Brain microvascular endothelial cell (primary cell): ENCODE results near the gene SLC66A2.

Experiments
- DNase-seq: peaks from one replicate; pipeline ENCODE4 v3.0.0-alpha.2; 2020
- H3K27ac ChIP-seq: fragments of 250-450 bp; sonication (Bioruptor Pico); 2 replicates; pipeline ENCODE4 v1.5.1; 2020; ENCODE audit warnings: mild to moderate bottlenecking, moderate library complexity
- H3K27me3 ChIP-seq: fragments of 250-450 bp; sonication (Bioruptor Pico); replicated peaks from 2 replicates; pipeline ENCODE4 v1.5.1; 2020; ENCODE audit warnings: mild to moderate bottlenecking
- H3K36me3 ChIP-seq: fragments of 250-450 bp; sonication (Bioruptor Pico); replicated peaks from 2 replicates; pipeline ENCODE4 v1.5.1; 2020; ENCODE audit warnings: mild to moderate bottlenecking
- H3K4me3 ChIP-seq: 2 replicates; pipeline ENCODE4 v1.5.1; 2011; ENCODE audit warnings: low read depth, mild to moderate bottlenecking, control low read depth, low read length, moderate library complexity
- in situ Hi-C: cut with HindIII; loops from 2 replicates; pipeline ENCODE4 v1.10.0; 2017; ENCODE audit warnings: low sequenced_read_pairs, low pct_ligation_motif_present
- TF ChIP-seq, protein P1 (sequence below): IDR thresholded peaks from 2 replicates; pipeline ENCODE4 v1.5.1; 2011; ENCODE audit warnings: low read depth, mild to moderate bottlenecking, moderate library complexity, low read length, control low read depth, inconsistent platforms; ENCODE audit errors: missing control alignments

Gene SLC66A2

DNA sequence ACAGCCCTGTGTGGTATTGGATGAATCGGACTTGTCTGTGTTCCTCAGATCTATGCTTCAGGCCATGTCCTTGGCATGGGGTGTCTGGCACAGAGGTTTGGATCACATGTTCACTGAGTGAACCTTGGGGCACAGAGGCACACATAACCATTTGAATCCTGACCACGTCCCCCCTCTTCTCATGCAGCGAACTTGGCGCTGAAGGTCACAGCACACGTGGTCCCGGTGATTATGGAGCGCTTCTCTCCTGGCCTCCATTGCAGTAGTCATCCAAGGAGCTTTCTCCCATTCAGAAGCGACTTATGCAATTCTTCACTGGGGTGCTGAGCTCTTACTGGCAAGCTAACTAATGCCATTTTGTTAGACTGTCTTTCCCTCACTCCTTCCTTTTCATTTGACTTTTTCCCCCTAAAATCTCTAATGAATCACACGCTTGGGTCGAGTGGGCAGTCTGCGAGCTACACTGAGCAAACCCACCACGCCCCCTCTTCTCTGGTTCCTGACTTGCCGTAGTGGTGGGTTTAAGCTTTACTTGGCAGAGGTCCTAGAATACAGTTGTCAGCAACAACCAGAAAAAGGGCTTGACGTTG is 94.3 kb downstream of the SLC66A2 start:
- TF ChIP-seq, protein P1, sequence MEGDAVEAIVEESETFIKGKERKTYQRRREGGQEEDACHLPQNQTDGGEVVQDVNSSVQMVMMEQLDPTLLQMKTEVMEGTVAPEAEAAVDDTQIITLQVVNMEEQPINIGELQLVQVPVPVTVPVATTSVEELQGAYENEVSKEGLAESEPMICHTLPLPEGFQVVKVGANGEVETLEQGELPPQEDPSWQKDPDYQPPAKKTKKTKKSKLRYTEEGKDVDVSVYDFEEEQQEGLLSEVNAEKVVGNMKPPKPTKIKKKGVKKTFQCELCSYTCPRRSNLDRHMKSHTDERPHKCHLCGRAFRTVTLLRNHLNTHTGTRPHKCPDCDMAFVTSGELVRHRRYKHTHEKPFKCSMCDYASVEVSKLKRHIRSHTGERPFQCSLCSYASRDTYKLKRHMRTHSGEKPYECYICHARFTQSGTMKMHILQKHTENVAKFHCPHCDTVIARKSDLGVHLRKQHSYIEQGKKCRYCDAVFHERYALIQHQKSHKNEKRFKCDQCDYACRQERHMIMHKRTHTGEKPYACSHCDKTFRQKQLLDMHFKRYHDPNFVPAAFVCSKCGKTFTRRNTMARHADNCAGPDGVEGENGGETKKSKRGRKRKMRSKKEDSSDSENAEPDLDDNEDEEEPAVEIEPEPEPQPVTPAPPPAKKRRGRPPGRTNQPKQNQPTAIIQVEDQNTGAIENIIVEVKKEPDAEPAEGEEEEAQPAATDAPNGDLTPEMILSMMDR: no peak
- Histone ChIP-seq H3K27ac (no peak overlapping the region), H3K36me3 (no peaks in the 10 kb centered on the region), H3K27me3 (no peaks in the 10 kb centered on the region), H3K4me3 (no peak overlapping the region)
- peak; percentile 37 for DNase-seq
- in situ Hi-C loops: no loop called here

DNA sequence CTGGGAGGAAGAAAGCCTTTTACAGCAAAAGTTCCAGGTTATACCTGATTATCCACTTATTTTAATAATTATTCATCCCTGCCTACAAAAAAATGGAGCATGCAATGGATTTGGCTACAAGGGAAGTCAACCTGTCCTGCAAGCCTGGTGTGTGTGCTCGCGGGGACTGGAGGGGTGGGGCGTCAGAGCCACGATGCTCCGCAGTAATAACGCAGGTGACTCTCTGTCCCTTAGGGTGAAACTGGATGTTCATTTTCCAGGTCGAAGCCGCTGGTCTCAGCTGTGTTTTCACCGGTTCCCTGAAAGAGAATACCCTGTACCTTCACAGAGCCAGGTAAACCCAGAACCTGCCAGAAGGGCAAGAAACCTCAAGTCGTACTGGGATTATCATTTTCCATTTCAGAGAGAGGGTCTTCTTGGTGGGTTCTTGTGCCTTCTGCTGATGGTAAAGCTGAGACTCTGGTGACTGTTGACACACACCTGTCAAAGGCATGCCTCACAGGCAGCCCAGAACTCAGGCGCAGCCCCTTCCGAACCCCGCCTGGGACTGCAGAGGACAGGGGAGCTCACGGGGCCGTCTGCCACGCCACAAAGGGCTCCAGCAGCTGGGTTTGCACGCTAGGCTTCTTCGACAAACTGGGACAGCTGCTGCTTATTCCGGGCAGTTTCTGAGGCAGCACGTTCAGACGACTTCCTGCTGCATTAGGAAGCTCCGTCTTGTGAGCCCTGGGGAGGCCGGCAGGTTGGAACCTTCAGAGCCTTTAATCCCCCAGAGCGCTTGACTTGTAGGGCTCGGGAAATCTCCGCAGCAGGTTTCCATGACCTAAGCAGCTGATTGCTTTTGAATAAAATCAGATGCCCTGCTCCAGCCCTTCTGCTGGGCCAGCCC is 95.1 kb downstream of the SLC66A2 start:
- H3K4me3 ChIP-seq: no peak overlapping the region
- H3K27me3 ChIP-seq: no peaks in the 10 kb centered on the region
- no peak for DNase-seq
- in situ Hi-C loops: no loop called here
- no peaks in the 10 kb centered on the region for H3K36me3 ChIP-seq
- TF ChIP-seq, protein P1: no peak
- H3K27ac ChIP-seq: no peak overlapping the region

DNA sequence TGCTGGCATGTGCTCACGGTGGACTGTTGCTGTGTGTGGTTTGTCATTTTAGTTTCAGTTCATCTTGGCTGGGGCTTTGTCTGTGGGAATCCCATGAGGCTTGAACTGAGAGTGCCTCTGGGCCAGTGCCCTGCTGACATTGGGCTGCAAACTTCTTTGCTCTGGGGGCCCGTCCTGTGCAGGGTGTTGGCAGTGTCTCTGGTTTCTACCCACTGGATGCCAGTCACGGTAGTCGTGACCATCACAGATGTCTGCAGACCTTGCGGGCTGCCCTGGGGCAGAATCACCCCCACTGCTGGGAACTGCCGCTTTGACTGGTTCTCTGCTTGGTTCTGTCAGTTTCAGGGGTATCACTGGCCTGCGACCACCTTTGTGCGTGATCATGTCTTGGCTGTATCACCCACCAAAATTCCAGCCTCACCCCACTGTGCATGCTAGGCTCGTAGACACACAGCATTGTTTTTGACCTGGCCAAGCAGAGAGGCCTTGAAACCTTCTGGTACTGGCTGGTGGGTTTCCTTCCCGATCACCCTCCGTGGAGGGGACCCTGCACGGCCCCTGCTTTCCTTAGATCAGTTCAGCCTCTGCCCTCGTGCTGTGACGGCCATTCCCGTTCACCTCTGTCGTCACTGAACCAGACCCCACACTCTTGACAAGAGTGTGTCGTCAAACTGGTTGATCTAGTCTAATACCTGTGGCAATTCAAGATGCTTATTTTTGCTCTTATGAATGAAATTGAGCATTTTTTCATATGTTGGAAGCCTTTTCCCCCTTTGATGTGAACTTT is 96.1 kb downstream of the SLC66A2 start:
- Histone ChIP-seq H3K27me3 (no peaks in the 10 kb centered on the region), H3K4me3 (no peak overlapping the region), H3K27ac (no peak overlapping the region), H3K36me3 (no peaks in the 10 kb centered on the region)
- no peak for DNase-seq
- in situ Hi-C loops: no loop called here
- TF ChIP-seq, protein P1: no peak

DNA sequence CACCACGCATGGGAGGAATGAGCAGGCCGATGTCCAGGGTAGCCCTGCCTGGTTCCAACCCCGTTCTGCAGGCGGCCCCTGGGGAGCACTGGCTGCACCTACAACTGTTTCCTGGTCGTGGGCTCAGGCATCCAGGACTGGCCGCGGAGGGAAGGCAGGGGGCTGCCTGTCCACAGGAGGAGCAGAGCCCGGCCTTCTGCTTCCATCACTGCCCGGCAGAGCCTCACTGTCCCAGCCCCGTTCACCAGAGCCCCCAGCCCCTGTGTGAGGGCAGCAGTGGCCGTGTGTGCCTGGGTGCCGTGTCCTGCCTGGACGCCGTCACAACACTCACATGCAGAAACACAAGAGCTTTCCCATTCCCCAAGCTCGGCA is 97.5 kb downstream of the SLC66A2 start:
- Histone ChIP-seq H3K4me3 (no peak overlapping the region), H3K27ac (no peak overlapping the region), H3K27me3 (no peaks in the 10 kb centered on the region), H3K36me3 (no peaks in the 10 kb centered on the region)
- in situ Hi-C loops: no loop called here
- TF ChIP-seq, protein P1: no peak
- no peak for DNase-seq

DNA sequence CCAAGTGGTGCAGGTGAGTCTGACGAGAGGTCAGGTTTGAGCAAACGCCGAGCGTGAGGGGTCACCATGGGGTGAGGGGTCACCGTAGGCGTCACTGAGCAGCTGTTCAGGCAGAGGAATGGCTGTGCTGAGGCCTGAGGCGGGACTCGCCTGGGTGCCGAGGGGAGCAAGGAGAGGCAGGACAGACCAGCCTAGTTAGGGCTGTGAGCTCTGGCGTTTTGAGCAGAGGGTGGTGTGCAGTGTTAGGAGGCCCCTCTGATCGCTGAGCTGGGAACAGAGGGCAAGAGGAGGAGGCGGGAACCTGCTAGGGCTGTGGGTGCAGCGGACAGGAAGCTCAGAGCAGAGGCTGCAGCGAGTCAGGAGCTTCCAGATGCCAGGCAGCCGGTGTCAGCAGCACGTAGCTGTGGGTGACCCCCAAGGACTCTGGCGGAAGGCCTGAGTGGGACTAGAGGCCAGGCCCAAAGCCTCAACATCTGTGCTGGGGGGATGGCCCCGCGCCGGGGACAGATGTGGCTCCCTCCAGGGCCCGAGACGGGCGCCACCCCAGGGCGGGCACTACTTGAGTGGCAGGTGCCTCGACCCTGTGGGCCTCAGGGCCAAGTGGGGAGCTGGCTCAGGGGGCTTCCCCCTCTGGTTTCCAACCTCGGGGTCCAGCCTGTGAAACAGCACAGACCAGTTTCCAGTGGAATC is 98.0 kb downstream of the SLC66A2 start:
- H3K27me3 ChIP-seq: no peaks in the 10 kb centered on the region
- no peak overlapping the region for H3K27ac ChIP-seq
- in situ Hi-C loops: no loop called here
- no peak for DNase-seq
- H3K36me3 ChIP-seq: no peaks in the 10 kb centered on the region
- TF ChIP-seq, protein P1: no peak
- no peak overlapping the region for H3K4me3 ChIP-seq
